GM18868 (cell line): ENCODE measurements around the gene EVI2B.
A peak's percentile ranks its signal among the peaks of the same experiment; 100 is the strongest.
"Not testable (repeated sequence)": the region's sequence is repeated elsewhere in the genome, so short reads cannot be mapped to it uniquely, and the experiment has no call there.

Experiments
- ATAC-seq: cut with Tn5 transposase; IDR thresholded peaks from one replicate; pipeline ENCODE4 v1.9.1; 2021; ENCODE audit warnings: mild to moderate bottlenecking, moderate library complexity; ENCODE audit not compliant: unreplicated experiment

EVI2B gene

GRCh38 chr17:31313982-31314781 lies at the start of gene EVI2B:
TSS of gene EVI2B (minus strand) at chr17:31314054. CDS start at chr17:31305609, 8,445 bp downstream.
- no peak for ATAC-seq

- ATAC-seq = no peak
These were observed 44.1 kb upstream of the EVI2B start for GRCh38 chr17:31357839-31358394.

GRCh38 chr17:31357091-31357490 lies 43.2 kb upstream of the EVI2B start:
- no peak for ATAC-seq

- no peak for ATAC-seq
These were observed 42.1 kb upstream of the EVI2B start for GRCh38 chr17:31355935-31356334.

GRCh38 chr17:31349454-31349853 lies 35.6 kb upstream of the EVI2B start:
- ATAC-seq = no peak

GRCh38 chr17:31345191-31345747 lies 31.4 kb upstream of the EVI2B start:
- not testable (repeated sequence) for ATAC-seq

- no peak for ATAC-seq
These were observed 26.2 kb upstream of the EVI2B start for GRCh38 chr17:31339906-31340661.

GRCh38 chr17:31329221-31329620 lies 15.4 kb upstream of the EVI2B start:
- no peak for ATAC-seq

GRCh38 chr17:31328160-31328535 lies 14.3 kb upstream of the EVI2B start:
- no peak for ATAC-seq

- no peak for ATAC-seq
These were observed 13.8 kb upstream of the EVI2B start for GRCh38 chr17:31327534-31328159.

- no peak for ATAC-seq
These were observed 9.7 kb upstream of the EVI2B start for GRCh38 chr17:31323551-31323950.

- ATAC-seq = no peak
These were observed 8.1 kb upstream of the EVI2B start for GRCh38 chr17:31321966-31322365.

GRCh38 chr17:31321481-31321880 lies 7.6 kb upstream of the EVI2B start, which contains the start of gene EVI2A:
TSS of gene EVI2A (minus strand) at chr17:31321622. CDS start at chr17:31319013, 2,609 bp downstream.
- peak; percentile 46 for ATAC-seq

- ATAC-seq = no peak
These were observed 6.9 kb upstream of the EVI2B start for GRCh38 chr17:31320791-31321190.

GRCh38 chr17:31320241-31320640 lies 6.4 kb upstream of the EVI2B start:
- no peak for ATAC-seq

GRCh38 chr17:31318851-31319661 lies 5.2 kb upstream of the EVI2B start:
- no peak for ATAC-seq

- no peak for ATAC-seq
These were observed 4.5 kb upstream of the EVI2B start for GRCh38 chr17:31318298-31318801.

- ATAC-seq = no peak
These were observed 887 bp upstream of the EVI2B start for GRCh38 chr17:31314782-31315100.

GRCh38 chr17:31312223-31312622 lies 1.6 kb downstream of the EVI2B start:
- not testable (repeated sequence) for ATAC-seq

GRCh38 chr17:31311526-31311925 lies 2.3 kb downstream of the EVI2B start:
- ATAC-seq = no peak
